ENCODE measurements around the gene HPS4.

GRCh38 chr22:26503758-26504157 is 20.2 kb upstream of the HPS4 start:
- TF ChIP-seq E2F4 (CRISPR knock-in tag; IDR thresholded peaks at IDR 0.05; ENCODE audit: borderline replicate concordance, low read depth), result no peak
- no peak for TF ChIP-seq IRF1 (CRISPR knock-in tag; IDR thresholded peaks at IDR 0.05)
- TF ChIP-seq CTCF (IDR thresholded peaks at IDR 0.05), result no peak
- TF ChIP-seq NFYB (CRISPR knock-in tag; conservative IDR thresholded peaks at IDR 0.05; ENCODE audit: low read depth), result no peak
- TF ChIP-seq ZBTB21 (CRISPR knock-in tag; IDR thresholded peaks at IDR 0.05; ENCODE audit: borderline replicate concordance), result no peak
- no peak for TF ChIP-seq ELF4 (CRISPR knock-in tag; IDR thresholded peaks at IDR 0.05; ENCODE audit: low read depth)
- TF ChIP-seq FOXJ3 (CRISPR knock-in tag; IDR thresholded peaks at IDR 0.05; ENCODE audit: borderline replicate concordance), result no peak
- no peak for TF ChIP-seq MAX (CRISPR knock-in tag; IDR thresholded peaks at IDR 0.05)
- no peak for TF ChIP-seq GABPB1 (CRISPR knock-in tag; IDR thresholded peaks at IDR 0.05)
- TF ChIP-seq JUN (CRISPR knock-in tag; IDR thresholded peaks at IDR 0.05), result no peak
- no peak for TF ChIP-seq TCF7 (CRISPR knock-in tag; IDR thresholded peaks at IDR 0.05; ENCODE audit: low read depth)

Measured in WTC11 (cell line).